Fibroblast of upper back skin (primary cell): ENCODE results near the gene RSBN1L.

Source experiments
- DNase-seq: peaks from one replicate; pipeline ENCODE4 v3.0.0-alpha.2; 2013

RSBN1L gene

DNA sequence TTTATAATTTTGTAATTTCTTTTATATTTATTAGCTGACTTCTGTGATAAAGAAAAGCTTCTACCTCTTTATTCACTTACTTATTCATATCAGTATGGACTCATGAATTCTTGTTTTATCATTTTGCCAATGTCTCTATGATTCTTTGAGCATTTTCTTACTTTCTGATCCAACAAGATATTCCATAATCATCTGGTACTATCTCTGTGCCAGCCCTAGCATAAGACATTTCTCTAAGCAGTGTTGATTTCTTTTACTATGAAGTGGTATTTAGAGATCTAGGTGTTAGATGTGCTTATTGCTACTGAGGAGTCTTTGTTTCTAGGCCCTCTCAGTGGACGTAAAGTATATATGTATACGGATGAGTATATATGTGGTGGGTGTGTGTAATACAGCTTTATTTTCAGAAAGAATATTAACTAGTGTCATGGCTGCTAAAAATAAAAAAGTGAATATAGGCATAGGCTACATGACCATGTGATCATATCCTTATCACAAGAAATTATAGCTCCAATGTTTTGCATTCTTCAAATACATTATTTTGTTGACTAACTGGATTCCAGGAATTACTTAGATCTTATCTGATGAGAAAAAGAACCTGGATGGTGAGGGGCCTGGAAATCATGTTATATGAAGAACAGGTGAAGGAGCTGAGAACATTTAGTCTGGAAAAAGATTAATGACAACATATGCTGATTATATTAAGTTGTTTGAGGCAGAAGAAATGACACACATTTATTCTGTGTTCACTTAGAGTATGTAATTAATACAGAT is 115.4 kb downstream of the RSBN1L start:
- DNase-seq = peak; percentile 34

GRCh38 chr7:77812290-77812685 is 116.0 kb downstream of the RSBN1L start:
- peak; percentile 72 for DNase-seq

- DNase-seq = no peak
Measured at GRCh38 chr7:77813180-77813579, 116.9 kb downstream of the RSBN1L start.

- DNase-seq = no peak
Measured at GRCh38 chr7:77819021-77819420, 122.8 kb downstream of the RSBN1L start.

DNA sequence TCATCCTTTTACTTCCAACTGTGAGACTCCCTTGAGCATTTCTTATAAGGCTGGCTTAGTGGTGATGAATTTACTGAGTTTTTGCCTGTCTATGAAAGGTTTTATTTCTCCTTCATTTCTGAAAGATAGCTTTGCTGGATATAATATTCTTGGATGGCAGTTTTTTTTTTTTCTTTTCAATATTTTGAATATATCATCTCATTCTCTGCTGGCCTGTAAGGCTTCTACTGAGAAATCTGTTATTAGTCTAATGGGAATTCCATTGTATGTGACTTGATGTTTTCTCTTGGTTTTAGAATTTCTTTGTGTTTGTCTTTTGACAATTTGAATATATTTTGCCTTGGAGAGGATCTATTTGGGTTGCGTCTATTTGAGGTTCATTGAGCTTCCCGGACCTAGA is 124.7 kb downstream of the RSBN1L start:
- DNase-seq = no peak

- DNase-seq = no peak
Measured at GRCh38 chr7:77822269-77822668, 126.0 kb downstream of the RSBN1L start.

GRCh38 chr7:77823787-77824186 is 127.5 kb downstream of the RSBN1L start:
- no peak for DNase-seq

DNA sequence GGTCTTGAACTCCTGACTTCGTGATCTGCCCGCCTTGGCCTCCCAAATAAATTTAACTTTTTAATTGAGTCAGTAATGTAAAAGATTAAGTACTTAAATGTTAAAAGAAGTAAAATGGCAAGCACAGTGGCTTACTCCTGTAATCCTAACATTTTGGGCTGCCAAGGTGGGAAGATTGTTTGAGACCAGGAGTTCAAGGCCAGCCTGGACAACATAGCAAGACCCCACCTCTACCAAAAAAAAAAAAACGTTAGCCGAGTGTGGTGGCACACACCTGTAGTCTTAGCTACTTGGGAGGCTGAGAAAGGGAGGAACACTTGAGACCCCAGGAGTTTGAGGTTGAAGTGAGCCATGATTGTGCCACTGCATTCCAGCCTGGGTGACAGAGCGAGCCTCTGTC is 128.4 kb downstream of the RSBN1L start:
- DNase-seq = no peak

DNA sequence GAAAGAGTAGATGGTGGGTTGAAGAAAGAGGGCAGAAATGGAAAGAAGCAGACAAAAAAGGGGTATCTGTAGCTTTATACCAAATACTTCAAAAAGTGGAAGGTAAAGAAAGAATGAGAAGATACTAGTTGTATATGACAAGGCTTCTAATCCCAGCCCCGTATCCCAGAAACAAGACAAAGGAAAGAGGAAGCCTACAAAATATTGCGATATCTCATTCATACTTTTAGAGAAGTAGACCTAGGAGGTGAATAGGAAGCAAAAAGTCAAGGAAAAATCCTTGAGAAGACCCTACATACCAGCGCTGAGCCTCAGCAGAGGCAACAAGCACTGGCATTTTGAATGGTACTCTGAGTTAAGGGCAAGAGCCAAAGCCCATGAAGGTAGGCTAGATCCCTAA is 128.9 kb downstream of the RSBN1L start:
- DNase-seq = no peak

DNA sequence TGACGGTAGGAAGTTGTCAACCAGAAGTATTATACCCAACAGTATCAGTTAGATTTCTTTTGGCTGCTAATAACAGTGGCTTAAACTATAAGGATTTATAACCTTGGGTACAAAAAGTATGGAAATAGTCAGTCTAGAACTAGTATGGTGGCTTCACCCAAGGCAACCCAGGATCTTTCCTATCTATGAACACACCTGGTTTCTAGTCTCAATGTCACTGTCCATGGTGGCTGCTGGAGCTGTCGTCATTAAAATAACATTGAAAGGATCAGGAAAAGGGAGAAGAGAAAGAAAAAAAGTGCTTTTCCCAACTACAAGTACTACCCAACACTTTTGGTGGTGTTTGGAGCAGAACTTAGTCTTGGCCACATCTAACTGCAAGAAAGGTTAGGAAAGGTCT is 130.0 kb downstream of the RSBN1L start:
- no peak for DNase-seq

DNA sequence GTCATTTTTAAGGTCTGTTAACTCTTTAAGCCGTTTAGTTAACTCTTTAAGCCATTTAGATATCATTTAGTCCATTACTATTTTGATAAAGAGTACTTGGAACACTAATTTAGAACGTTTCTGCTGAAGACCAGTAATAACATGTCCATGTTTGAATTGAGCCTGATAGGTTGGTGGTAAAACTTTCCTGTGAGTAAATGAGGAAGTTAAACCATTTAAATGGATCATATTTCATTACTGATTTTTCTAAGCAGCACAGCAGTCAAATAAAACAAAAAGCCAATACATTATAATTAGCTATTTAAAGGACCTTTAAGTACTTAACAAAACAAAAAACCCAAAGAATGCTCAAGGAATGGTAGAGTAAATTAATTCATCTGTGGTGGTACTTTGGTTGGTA is 131.7 kb downstream of the RSBN1L start:
- no peak for DNase-seq

- no peak for DNase-seq
Measured at GRCh38 chr7:77830649-77831355, 134.5 kb downstream of the RSBN1L start.

DNA sequence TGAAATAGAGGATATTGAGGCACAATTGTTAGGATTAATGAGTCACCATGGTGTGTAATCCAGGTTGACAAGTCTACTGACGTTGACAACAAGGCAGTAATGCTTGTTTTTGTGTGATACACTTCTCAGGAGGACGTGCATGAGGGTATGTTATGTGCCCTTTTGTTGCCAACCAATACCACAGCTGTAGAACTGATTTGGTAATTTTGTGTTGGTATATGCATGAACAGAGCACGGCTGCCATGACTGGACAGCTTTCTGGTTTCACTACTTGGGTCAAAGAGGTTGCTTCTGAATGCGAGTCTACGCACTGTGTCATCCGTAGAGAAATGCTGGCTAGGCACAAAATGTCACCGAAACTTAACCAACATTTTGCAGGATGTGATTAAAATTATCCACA is 135.2 kb downstream of the RSBN1L start:
- no peak for DNase-seq

DNA sequence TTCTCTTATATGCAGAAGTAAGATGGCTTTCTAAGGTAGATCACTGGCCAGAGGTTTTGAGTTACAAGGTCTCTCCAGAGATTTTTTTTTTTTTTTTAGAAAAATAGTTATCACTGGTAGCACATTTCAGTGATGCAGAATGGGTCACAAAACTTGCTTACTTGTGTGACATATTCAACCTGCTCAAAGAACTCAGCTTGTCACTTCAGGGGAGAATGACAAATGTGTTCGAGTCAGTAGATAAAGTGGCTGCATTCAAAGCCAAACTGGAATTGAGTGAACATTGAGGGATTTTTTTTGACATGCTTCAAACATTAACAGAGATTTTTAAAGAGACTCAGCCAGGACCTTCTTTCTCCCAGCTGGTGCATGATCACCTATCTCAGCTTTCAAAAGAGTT is 135.7 kb downstream of the RSBN1L start:
- DNase-seq = no peak
